Subcutaneous abdominal adipose tissue (tissue), 5 donors: ENCODE results near the gene C10orf90.

ENCODE experiments used
- H3K27ac ChIP-seq: one replicate; pipeline ENCODE4 v1.7.0; 2013; ENCODE audit warnings: low read depth, mild to moderate bottlenecking, inconsistent platforms, low read length, moderate library complexity
- H3K27me3 ChIP-seq, 5 donors: one replicate each; pipeline ENCODE4 v1.7.0; 2013; ENCODE audit warnings: low read length in 5 of 5, inconsistent platforms in 1 of 5; ENCODE audit not compliant: control insufficient read depth in 5 of 5, insufficient read depth in 4 of 5
- H3K36me3 ChIP-seq, 5 donors: one replicate each; pipeline ENCODE4 v1.7.0; 2013; ENCODE audit warnings: low read length in 5 of 5; ENCODE audit not compliant: control insufficient read depth in 5 of 5, insufficient read depth in 5 of 5
- H3K4me1 ChIP-seq, 5 donors: one replicate each; pipeline ENCODE4 v1.7.0; 2013; ENCODE audit warnings: low read length in 5 of 5, mild to moderate bottlenecking in 3 of 5, moderate library complexity in 1 of 5; ENCODE audit not compliant: control insufficient read depth in 5 of 5, insufficient read depth in 5 of 5
- H3K4me3 ChIP-seq, 5 donors: one replicate each; pipeline ENCODE4 v1.7.0; 2013; ENCODE audit warnings: low read length in 5 of 5, low read depth in 1 of 5
- H3K9ac ChIP-seq, 5 donors: one replicate each; pipeline ENCODE4 v1.7.0; 2013; ENCODE audit warnings: low read length in 5 of 5, mild to moderate bottlenecking in 4 of 5, moderate library complexity in 3 of 5
- H3K9me3 ChIP-seq, 5 donors: one replicate each; pipeline ENCODE4 v1.7.0; 2013; ENCODE audit warnings: low read length in 5 of 5; ENCODE audit not compliant: control insufficient read depth in 5 of 5
- donor health status: healthy.
- donor health status: healthy.
- donor health status: healthy.
- donor health status: healthy.
- donor health status: healthy.

The C10orf90 gene

DNA sequence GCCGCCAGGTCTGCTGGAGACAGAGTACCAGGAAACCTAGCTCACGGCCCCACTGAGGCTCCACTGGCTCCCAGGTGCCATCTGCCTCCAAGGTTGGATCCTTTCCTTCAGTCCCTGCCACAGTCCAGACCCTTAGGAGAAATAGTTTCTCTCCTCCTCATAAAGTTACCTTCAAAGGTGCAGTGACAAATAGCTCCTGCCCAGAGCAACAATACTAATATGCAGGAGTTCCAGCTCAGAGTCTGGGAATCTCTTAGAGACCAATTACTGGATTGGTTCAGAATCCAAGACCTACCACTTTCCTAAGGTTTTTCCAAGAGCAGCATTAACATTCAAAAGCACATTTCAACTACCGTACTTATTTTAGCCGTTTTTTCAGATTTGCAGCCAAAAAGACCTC is 241.2 kb downstream of the C10orf90 start:
- Histone ChIP-seq H3K9me3 (peaks cover 0 to 3% (median 1%) of the 10 kb centered on the region in 5 donors), H3K9ac (no peak overlapping the region), H3K4me3 (no peak overlapping the region), H3K27me3 (no peaks in the 10 kb centered on the region), H3K36me3 (no peaks in the 10 kb centered on the region), H3K27ac (no peak overlapping the region), H3K4me1 (peaks cover 0 to 8% (median 3%) of the 10 kb centered on the region in 5 donors)

DNA sequence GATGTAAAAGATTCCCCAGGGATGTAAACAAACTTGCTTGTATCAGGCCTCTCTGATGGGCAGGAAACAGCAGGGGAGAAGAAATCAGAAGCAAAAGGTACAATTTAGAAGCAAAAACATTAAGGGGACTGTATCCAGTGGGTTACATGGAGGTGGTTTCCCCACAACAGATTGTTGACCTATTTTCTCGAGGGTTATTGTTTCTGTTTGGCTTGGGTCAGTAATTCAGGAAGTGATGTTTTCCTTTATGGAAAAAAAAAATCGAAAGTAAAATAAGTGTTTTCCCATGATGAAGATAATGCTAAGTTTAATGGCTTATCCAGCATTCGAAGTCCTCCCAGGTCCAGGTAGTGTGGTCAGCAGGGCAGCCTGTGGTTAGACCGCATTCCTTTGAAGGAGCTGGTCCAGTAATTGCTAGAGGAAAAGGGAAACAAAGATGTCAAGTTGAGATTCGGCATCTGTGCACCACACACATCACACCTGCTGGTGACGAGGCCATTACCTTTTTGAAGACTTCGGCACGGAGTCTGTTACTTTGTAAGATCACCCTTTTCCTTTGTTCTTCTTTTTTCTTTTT is 244.9 kb downstream of the C10orf90 start:
- Histone ChIP-seq H3K9ac (no peak overlapping the region), H3K4me1 (peaks cover 2 to 25% (median 13%) of the 10 kb centered on the region in 5 donors), H3K36me3 (no peaks in the 10 kb centered on the region), H3K4me3 (peak overlapping the region in 2 of 5 donors; percentile 20 to 29), H3K9me3 (peaks cover 0 to 12% (median 10%) of the 10 kb centered on the region in 5 donors), H3K27ac (no peak overlapping the region), H3K27me3 (no peaks in the 10 kb centered on the region)

DNA sequence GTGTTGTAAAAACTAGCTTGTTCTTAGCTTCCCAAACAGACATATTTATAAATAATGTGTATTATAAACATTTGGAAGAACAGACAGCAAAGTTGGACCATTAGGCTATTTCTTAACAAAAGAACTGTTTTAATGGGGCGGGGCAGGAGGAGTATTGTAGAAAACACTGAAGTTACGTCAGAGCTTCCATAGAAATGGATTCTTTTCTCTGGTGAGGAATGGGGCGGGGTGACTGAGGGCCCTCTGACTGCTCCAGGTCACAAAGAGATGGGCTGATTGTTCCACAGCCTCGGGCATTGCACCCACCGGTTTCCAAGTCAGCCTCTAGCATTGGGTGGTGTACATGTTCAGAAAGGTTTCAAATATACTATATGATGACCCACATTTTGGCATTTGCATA is 245.5 kb downstream of the C10orf90 start:
- H3K9me3 ChIP-seq, result peaks cover 0 to 12% (median 10%) of the 10 kb centered on the region in 5 donors
- H3K27ac ChIP-seq, result no peak overlapping the region

DNA sequence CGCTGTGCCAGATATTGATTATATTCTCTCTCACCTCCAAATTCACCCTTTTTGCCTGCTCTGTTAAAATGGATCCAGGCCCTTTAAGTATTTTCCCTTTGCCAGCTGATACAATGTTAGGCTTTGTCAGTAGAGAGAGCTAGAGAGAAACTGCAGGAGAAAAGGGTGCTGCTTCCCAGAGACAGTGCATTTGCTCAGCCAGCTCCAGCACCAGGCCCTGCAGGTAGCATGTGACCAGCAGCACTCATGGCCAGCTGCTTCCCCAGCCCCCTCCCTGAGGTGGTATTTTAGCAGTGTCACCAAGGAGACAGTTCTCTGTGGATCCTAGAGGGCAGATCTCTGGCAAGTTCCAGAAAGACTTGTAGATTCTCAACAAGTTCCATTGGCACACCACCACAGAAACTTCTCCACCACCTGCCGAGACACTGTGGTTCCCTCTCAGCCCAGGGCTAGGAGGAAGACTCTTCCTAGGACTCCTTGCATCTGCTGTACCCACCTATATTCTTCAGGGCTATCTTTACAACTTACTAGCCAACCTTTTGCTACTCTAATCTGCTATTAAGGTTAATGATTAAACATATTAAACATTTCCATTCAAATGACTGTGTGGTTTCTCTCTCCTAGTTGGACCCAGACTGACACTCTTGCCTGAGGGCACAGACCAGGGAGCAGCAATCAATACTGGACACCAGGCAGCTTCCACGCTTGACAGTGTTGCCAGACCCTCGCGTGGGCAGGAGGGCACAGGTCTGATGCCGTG is 246.6 kb downstream of the C10orf90 start:
- H3K9ac ChIP-seq, result no peak overlapping the region
- no peak overlapping the region for H3K27ac ChIP-seq
- no peaks in the 10 kb centered on the region for H3K36me3 ChIP-seq
- H3K4me1 ChIP-seq, result peaks cover 2 to 25% (median 13%) of the 10 kb centered on the region in 5 donors
- H3K4me3 ChIP-seq, result no peak overlapping the region
- no peaks in the 10 kb centered on the region for H3K27me3 ChIP-seq
- H3K9me3 ChIP-seq, result peaks cover 0 to 14% (median 13%) of the 10 kb centered on the region in 5 donors

More for the DNA sequence above, 245.5 kb downstream of the C10orf90 start:
- Histone ChIP-seq H3K9ac (no peak overlapping the region), H3K4me1 (peaks cover 2 to 25% (median 13%) of the 10 kb centered on the region in 5 donors), H3K36me3 (no peaks in the 10 kb centered on the region), H3K4me3 (no peak overlapping the region), H3K27me3 (no peaks in the 10 kb centered on the region)

DNA sequence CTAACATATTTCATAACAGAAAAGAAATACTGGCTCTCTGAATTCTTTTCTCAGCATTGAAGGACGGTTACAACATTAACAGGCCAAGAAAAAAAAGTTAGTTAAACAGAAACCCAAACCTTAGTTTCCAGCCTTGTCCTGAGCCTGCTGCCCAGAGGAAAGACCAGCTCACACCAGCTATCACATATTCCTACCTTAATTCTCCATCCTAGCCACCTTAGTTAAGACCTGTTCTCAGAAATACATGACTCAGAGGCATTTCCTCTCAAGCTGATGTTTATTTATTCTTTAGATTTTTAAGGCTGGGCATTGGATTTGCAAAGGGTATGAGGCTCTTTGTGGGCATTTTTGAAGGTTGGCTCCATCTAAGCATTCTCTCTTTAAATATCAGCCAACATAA is 247.9 kb downstream of the C10orf90 start:
- Histone ChIP-seq H3K9me3 (peaks cover 0 to 18% (median 17%) of the 10 kb centered on the region in 5 donors), H3K27me3 (no peaks in the 10 kb centered on the region), H3K9ac (peak overlapping the region in 1 of 5 donors; percentile 44), H3K4me3 (no peak overlapping the region), H3K36me3 (no peaks in the 10 kb centered on the region), H3K4me1 (peaks cover 2 to 25% (median 13%) of the 10 kb centered on the region in 5 donors), H3K27ac (peak overlapping the region; percentile 13)

DNA sequence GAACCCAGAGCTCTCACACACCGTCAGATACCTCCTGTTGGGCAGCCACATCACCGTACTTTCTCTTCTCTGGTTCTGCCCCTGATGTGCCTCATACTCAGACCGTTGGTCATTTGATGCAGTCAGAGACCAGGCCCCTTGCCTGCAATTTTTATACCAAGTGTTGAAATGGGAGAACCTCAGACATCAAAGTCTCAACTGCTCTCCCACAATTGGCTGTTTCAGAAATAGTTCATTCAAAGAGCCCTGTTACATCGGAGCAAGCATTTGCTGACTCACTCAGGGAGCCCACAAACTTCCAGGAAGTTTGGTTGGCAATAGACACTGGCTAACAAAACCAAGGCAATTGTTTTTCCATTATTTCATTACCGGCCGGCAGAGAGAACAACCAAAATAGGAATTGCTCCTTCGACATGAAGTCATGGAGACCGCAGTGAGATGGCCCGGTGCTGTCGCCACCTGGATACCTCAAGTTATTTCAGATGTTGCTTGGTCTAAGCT is 248.7 kb downstream of the C10orf90 start:
- peaks cover 0 to 19% (median 18%) of the 10 kb centered on the region in 5 donors for H3K9me3 ChIP-seq
- H3K27me3 ChIP-seq, result no peaks in the 10 kb centered on the region
- H3K4me1 ChIP-seq, result peaks cover 2 to 25% (median 13%) of the 10 kb centered on the region in 5 donors
- H3K36me3 ChIP-seq, result no peaks in the 10 kb centered on the region
- no peak overlapping the region for H3K4me3 ChIP-seq
- H3K9ac ChIP-seq, result peak overlapping the region in 1 of 5 donors; percentile 44
- H3K27ac ChIP-seq, result peak overlapping the region; percentile 13

DNA sequence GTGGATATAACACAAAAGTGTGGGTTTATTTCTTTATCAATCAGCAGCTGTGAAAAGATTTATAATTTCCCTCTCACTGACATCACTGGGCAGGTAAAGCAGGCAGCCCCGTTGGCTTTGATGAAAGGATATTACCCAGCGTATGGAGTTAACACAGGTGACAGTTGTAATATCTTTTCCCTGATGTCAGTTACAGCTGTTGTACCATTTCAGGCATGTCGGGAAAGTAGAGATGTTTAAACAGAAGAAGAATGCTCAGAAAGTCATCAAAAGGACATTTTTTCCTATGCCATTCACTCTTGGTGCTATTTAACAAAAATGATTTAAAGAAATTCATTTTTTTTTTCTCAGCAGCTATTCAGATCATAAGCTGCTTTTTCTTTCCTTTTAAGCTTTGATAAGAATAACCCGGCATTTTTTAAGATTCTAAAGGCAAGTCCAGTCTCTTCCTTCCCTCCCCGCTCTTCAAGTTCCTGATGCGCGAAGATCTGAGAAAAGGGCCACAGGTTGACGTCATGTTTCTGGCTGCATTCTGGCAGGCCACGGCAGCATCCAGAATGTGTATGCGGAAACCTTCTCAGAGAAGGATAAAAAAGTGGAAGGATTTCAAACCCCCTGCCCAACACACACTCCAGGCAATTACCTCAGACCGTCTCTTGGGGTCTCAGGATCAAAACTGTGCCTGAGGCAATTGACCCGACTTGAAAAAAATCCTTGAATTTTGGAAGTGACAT is 249.8 kb downstream of the C10orf90 start:
- peaks cover 0 to 24% (median 18%) of the 10 kb centered on the region in 5 donors for H3K9me3 ChIP-seq
- no peak overlapping the region for H3K9ac ChIP-seq
- peak overlapping the region; percentile 1 for H3K27ac ChIP-seq
- no peaks in the 10 kb centered on the region for H3K27me3 ChIP-seq
- no peaks in the 10 kb centered on the region for H3K36me3 ChIP-seq
- peaks cover 2 to 18% (median 8%) of the 10 kb centered on the region in 5 donors for H3K4me1 ChIP-seq
- no peak overlapping the region for H3K4me3 ChIP-seq

DNA sequence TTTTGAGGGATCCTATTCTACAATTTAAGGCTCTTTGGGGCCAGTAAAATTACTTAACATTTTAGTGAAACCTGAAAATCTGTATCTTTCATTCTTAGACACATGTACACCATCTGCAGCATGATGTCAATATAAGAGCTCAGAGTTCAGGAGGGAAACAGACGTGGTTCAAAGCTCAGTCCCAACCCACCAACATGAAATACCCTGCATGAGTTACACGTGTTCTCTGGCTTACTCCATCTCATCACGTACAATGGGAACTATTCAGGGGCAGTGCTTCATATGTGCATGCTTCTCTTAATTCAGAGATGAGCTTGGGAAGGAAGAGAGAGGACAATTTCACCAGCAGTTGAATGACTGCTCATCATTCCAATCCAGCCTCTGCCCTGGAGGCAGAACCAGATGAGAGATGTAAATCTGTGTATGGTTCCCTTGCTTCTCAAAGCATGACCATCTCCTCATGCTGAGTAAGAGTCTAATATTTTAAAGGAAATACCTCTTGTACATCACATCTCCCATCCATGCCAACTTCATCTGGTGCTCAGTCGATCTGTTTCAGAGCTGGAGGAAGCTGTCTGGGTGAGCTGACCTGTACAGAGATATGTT is 253.2 kb downstream of the C10orf90 start:
- H3K27ac ChIP-seq, result no peak overlapping the region
- no peak overlapping the region for H3K4me3 ChIP-seq
- H3K9ac ChIP-seq, result no peak overlapping the region
- H3K4me1 ChIP-seq, result peaks cover 2 to 21% (median 12%) of the 10 kb centered on the region in 5 donors
- no peaks in the 10 kb centered on the region for H3K27me3 ChIP-seq
- peaks cover 0 to 15% (median 6%) of the 10 kb centered on the region in 5 donors for H3K9me3 ChIP-seq
- no peaks in the 10 kb centered on the region for H3K36me3 ChIP-seq

DNA sequence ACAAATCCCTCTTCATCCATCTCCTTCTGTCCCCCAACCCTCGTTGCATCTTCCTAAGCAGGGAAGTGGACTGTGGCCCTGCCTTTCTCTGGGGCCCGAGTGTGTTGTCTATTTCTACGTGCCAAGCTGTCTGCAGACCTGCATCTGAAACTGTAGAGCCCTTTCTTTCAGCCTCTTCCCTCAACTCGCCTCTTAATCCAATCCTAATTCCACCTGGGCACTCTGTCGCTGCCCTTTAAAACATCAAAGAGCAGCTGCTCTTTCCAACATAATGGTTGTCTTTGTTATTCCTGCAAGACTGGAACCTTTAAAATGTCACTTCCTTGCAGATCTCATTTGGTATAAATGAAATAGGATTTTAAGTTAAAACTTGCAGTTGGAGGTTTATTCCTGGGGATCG is 260.7 kb downstream of the C10orf90 start:
- H3K9me3 ChIP-seq, result no peaks in the 10 kb centered on the region
- no peaks in the 10 kb centered on the region for H3K36me3 ChIP-seq
- H3K4me1 ChIP-seq, result peaks cover 0 to 14% (median 7%) of the 10 kb centered on the region in 5 donors
- H3K4me3 ChIP-seq, result no peak overlapping the region
- H3K27ac ChIP-seq, result no peak overlapping the region
- H3K27me3 ChIP-seq, result no peaks in the 10 kb centered on the region
- H3K9ac ChIP-seq, result no peak overlapping the region
